ENCODE results near the gene CHN2.

DNA sequence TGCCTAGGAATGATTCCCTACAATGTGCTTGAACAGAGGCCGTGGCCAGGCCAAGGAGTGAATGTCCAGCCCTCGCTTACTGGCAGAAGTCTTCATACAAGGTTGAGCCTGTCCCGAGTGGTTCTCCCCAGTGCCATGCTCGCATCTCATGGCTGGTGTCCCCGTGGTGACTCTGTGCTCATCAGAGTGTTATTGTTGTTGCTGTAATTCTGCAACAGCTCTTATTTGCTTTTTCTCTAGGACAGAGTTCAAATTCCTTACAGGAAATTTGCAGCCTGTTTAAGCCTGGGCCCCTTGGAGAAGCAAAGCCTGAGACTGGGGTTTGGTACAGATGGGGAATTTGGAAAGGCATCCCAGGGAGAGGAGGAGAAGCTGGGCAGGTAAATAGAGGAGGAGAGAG is 211.3 kb downstream of the CHN2 start:
- TF ChIP-seq, protein P1, sequence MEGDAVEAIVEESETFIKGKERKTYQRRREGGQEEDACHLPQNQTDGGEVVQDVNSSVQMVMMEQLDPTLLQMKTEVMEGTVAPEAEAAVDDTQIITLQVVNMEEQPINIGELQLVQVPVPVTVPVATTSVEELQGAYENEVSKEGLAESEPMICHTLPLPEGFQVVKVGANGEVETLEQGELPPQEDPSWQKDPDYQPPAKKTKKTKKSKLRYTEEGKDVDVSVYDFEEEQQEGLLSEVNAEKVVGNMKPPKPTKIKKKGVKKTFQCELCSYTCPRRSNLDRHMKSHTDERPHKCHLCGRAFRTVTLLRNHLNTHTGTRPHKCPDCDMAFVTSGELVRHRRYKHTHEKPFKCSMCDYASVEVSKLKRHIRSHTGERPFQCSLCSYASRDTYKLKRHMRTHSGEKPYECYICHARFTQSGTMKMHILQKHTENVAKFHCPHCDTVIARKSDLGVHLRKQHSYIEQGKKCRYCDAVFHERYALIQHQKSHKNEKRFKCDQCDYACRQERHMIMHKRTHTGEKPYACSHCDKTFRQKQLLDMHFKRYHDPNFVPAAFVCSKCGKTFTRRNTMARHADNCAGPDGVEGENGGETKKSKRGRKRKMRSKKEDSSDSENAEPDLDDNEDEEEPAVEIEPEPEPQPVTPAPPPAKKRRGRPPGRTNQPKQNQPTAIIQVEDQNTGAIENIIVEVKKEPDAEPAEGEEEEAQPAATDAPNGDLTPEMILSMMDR (IDR thresholded peaks at IDR 0.05), result no peak
- no peak for TF ChIP-seq POLR2A (IDR thresholded peaks at IDR 0.05; ENCODE audit: low read length)
- no peak for TF ChIP-seq MYC (IDR thresholded peaks at IDR 0.05; ENCODE audit: borderline replicate concordance, low read length)
- no peak for TF ChIP-seq FOSB (CRISPR knock-in tag; IDR thresholded peaks at IDR 0.05)
- TF ChIP-seq, protein P2, sequence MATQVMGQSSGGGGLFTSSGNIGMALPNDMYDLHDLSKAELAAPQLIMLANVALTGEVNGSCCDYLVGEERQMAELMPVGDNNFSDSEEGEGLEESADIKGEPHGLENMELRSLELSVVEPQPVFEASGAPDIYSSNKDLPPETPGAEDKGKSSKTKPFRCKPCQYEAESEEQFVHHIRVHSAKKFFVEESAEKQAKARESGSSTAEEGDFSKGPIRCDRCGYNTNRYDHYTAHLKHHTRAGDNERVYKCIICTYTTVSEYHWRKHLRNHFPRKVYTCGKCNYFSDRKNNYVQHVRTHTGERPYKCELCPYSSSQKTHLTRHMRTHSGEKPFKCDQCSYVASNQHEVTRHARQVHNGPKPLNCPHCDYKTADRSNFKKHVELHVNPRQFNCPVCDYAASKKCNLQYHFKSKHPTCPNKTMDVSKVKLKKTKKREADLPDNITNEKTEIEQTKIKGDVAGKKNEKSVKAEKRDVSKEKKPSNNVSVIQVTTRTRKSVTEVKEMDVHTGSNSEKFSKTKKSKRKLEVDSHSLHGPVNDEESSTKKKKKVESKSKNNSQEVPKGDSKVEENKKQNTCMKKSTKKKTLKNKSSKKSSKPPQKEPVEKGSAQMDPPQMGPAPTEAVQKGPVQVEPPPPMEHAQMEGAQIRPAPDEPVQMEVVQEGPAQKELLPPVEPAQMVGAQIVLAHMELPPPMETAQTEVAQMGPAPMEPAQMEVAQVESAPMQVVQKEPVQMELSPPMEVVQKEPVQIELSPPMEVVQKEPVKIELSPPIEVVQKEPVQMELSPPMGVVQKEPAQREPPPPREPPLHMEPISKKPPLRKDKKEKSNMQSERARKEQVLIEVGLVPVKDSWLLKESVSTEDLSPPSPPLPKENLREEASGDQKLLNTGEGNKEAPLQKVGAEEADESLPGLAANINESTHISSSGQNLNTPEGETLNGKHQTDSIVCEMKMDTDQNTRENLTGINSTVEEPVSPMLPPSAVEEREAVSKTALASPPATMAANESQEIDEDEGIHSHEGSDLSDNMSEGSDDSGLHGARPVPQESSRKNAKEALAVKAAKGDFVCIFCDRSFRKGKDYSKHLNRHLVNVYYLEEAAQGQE (IDR thresholded peaks at IDR 0.05), result no peak
- TF ChIP-seq, protein P3, sequence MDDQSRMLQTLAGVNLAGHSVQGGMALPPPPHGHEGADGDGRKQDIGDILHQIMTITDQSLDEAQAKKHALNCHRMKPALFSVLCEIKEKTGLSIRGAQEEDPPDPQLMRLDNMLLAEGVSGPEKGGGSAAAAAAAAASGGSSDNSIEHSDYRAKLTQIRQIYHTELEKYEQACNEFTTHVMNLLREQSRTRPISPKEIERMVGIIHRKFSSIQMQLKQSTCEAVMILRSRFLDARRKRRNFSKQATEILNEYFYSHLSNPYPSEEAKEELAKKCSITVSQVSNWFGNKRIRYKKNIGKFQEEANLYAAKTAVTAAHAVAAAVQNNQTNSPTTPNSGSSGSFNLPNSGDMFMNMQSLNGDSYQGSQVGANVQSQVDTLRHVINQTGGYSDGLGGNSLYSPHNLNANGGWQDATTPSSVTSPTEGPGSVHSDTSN (IDR thresholded peaks at IDR 0.05), result no peak
- TF ChIP-seq CHD4 (IDR thresholded peaks at IDR 0.05; ENCODE audit: borderline replicate concordance), result no peak
- TF ChIP-seq, protein P4, sequence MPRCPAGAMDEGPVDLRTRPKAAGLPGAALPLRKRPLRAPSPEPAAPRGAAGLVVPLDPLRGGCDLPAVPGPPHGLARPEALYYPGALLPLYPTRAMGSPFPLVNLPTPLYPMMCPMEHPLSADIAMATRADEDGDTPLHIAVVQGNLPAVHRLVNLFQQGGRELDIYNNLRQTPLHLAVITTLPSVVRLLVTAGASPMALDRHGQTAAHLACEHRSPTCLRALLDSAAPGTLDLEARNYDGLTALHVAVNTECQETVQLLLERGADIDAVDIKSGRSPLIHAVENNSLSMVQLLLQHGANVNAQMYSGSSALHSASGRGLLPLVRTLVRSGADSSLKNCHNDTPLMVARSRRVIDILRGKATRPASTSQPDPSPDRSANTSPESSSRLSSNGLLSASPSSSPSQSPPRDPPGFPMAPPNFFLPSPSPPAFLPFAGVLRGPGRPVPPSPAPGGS (IDR thresholded peaks at IDR 0.05), result no peak
- TF ChIP-seq RNF2 (IDR thresholded peaks at IDR 0.05; ENCODE audit: borderline replicate concordance, low read depth), result no peak
- TF ChIP-seq, protein P5, sequence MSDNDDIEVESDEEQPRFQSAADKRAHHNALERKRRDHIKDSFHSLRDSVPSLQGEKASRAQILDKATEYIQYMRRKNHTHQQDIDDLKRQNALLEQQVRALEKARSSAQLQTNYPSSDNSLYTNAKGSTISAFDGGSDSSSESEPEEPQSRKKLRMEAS (IDR thresholded peaks at IDR 0.05), result no peak

All from A549 (cell line).